HG02943 (cell line): ENCODE measurements around the gene BOLL.
"Not testable (repeated sequence)": the region's sequence is repeated elsewhere in the genome, so short reads cannot be mapped to it uniquely, and the experiment has no call there.

Experiments used
- ATAC-seq: cut with Tn5 transposase; IDR thresholded peaks from one replicate; pipeline ENCODE4 v1.9.1; 2021; ENCODE audit warnings: mild to moderate bottlenecking, low read depth, moderate library complexity; ENCODE audit not compliant: unreplicated experiment

The BOLL gene, protein sequence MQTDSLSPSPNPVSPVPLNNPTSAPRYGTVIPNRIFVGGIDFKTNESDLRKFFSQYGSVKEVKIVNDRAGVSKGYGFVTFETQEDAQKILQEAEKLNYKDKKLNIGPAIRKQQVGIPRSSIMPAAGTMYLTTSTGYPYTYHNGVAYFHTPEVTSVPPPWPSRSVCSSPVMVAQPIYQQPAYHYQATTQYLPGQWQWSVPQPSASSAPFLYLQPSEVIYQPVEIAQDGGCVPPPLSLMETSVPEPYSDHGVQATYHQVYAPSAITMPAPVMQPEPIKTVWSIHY

DNA sequence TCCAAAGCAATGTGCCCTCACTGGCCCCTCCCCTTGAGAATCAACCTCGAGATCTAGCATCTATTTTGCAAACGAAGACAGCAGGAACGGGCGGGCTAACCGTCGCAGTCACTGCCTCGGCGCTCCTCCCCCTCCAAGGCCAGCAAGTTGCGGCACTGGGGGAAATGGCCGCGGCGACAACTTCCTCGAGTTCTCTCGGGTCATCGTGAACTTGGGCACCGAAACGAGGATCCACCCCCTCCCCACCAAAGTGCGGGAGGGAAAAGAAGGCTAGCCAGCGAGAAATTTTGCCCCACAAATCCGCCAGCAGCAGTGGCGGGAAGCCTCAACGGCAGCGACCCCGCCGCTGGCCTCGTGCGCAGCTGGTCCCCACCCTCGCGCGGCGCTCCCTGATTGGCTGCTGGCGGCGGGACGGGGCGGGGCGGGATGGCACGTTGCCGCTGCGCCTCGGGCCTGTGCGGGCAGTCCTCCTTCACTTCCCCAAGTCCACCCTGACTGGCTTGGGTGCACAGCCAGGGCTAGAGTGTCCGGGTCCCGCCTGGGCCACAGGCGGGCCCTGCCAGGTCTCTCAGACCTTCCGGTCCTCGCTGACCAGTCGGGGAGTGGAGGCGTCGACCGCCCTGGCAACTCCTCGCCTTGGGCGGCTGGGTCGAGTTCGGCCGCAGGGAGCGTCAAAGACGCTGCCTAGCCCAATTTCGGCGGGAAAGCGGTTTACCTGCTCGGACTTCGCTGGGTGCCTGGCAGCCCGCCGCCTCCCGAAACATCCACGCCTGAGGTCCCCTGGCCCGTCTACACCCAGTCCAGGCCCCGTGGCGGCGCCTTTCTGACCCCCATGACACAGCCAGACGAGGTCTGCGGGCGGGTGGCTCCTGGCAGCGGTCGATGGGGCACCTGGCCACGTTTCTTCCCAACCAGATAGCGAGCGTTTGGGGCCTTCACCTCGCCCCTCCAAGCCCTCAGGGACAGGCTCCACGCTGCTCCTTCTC lies at the start of gene BOLL:
BOLL (minus strand) TSS at position 364 of the 986 bp plus-strand sequence. CDS start 3,469 bp downstream, outside the sequence.
- ATAC-seq: no peak

DNA sequence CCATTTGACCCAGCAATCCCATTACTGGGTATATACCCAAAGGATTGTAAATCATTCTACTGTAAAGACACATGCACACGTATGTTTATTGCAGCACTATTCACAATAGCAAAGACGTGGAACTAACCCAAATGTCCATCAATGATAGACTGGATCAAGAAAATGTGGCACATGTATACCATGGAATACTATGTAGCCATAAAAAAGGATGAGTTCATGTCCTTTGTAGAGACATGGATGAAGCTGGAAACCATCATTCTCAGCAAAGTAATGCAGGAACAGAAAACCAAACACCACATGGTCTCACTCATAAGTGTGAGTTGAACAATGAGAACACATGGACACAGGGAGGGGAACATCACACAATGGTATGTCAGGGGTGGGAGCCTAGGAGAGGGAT lies 49.7 kb upstream of the BOLL start:
- ATAC-seq: not testable (repeated sequence)

DNA sequence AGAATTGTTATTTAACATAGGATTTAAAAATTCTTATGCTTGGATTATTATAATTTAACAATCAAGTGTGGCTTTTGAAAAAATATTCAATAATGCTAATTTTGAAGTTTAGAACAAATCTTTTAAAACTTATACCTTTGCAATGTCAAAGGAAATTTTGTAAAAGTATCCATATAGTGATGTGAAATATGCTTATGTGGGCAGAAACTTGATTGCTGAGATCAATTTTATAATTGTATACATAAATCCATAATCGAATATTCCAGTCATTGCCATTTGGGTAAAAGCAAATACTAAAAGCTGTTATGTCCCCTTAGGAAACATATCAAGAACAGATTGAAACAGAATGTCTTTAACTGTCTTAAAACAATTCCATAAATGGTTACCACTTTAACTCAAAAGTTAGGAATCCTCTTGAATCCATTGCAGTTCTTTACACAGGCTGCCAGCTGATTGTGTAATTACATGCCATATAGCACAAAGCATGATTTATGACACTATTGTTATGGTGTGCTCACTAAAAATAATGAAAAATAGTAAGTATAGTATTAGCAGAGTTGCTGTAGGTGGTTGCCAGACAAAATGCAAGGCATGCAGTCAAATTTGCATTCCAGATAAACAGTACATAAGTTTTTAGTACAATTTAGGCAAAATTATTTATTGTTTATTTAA lies 43.5 kb upstream of the BOLL start:
- ATAC-seq: no peak

DNA sequence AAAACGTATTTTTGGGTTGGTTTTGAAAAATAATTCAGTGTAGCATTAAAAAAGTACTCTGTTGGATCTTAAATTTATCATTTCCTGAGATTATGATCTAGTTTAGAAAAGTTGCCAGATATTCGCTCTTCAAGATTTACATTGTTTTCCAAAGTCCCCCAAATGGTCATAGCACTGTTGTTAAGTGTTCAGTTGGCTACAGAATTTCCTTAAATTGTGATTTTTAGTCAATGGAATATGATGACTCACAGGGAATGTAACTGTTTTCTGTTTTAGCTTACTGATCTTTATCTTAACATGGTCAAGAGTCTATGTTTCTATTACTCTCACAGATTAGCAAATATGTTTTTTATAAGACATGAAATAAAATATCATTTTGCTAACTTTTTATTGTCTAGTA lies 42.5 kb upstream of the BOLL start:
- no peak for ATAC-seq

DNA sequence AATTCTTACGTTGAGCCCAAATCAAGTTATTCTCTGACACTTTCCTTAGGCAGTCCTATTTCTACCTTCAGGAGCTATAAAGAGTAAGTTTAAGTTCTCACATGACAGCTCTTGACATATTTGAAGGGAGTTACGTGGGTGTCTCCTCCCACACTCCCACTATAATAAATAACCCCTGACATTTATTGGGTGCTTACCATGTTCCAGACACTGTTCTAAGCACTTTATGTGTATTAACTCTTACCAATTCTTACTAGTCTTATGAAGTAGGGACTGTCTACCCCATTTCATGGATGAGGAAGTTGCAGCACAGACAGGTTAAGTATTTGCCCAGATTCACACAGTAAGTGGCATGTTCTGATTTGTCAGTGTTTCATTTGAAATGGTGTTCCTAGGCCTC lies 37.2 kb upstream of the BOLL start:
- no peak for ATAC-seq

DNA sequence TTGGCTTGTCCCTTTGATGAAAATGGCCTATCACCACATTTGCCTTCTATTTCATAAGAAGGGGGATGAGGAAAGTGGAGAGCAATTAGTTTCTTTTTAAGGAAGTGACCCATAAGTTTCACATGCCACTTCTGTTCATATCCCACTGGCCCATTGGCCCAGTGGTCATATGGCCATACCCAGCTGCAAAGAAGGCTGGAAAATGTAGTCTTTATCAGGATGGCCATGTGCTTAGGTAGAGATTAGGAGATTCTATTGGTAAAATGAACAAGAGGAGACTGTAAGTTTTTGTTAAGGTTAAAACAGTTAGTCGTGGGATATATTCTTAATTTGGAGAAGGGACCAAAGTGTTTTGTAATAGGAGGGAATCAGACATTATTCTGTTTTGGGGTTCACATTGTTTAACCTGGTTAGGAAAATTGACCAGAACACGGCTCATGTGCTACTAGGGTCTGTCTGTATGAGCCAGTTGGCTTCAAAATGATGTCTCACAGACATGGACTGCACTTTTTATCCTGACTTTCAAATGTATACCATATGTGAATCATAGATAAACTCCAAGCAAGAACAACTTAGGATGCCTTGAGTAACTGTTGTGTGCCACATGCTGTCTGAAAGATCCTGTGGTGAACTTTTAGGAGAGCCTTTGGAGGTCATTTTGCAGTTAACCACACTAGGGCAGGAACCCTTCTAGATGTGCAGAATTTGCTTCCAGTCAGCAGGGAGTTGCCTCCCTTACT lies 36.6 kb upstream of the BOLL start:
- ATAC-seq: no peak

DNA sequence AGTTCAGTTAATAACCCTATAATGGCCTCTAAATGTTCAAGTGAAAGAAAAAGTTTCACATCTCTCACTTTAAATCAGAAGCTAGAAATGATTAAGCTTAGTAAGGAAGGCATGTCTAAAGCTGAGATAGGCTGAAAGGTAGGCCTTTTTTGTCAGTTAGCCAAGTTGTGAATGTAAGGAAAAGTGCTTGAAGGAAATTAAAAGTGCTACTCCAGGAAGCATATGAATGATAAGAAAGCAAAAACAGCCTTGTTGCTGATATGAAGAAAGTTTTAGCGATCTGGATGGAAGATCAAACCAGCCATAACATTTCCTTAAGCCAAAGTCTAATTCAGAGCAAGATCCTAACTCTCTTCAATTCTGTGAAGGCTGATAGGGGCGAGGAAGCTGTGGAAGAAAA lies 29.4 kb upstream of the BOLL start:
- no peak for ATAC-seq

DNA sequence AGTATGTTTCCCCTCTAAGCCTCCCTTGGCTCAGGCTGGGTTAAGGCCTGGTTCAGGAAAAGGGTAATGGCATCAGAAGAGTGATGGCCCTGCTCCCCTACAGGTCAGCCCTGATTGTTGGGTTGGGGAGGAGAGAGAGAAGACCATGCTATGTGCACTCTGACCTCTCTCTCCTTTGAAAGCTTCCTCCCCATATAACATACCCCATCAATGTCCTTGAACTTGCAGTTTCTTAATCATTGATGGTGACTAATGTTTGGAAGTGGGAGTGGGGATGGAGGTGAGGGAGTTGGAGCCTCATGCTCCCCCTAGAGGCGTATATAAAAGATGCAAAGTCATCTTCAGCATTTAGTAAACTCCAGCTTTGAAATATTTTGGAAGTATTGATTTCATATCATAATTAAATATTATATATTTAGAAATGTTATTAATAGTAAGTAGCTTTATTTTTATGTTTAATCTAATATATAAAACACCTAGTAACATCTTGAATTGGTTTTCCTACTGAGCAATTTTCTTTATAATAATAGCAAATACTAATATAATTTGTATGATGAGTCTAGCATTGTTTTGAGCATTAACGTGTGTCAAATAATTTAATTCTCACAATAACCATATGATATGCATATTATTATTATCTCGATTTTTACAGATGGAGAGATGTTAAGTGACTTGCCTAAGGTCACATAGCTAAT lies 28.1 kb upstream of the BOLL start:
- no peak for ATAC-seq

DNA sequence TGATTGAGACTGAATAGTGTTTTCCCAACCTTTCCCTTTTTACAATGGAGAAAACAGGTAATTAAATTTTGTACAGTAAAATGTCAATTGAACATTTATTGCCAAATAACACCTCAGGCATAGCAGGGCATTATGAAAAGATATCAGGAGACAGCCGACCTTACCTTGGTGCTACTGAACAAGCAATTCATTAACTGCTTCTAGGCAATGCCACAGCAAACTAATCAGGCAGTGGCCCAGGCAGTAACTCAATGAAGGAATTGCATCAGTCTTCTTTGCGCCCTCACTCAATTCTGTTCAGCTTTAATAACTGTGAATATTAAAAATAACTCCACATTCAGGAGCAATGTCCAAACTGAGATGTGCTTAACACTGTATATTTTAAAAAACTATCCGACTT lies 25.4 kb upstream of the BOLL start:
- ATAC-seq: no peak

DNA sequence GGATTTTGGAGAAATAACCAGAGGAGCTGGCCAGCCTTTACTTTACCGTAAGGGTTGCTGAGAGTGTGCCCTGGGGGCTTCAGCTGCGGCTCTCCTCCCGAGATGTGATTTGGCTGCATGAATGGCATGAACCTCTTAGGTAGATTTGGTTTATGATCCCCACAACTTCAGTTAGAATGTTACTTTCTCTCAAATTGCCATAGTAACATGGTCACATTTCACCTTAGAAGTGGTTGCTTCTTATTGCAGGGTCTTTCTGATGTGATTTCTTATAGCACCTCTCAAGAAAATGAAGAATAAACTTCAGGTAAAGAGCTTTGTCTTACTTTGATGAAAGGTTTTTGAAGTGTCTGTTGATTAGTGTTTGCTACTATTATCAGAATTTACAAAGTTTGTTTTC lies 24.9 kb upstream of the BOLL start:
- no peak for ATAC-seq

DNA sequence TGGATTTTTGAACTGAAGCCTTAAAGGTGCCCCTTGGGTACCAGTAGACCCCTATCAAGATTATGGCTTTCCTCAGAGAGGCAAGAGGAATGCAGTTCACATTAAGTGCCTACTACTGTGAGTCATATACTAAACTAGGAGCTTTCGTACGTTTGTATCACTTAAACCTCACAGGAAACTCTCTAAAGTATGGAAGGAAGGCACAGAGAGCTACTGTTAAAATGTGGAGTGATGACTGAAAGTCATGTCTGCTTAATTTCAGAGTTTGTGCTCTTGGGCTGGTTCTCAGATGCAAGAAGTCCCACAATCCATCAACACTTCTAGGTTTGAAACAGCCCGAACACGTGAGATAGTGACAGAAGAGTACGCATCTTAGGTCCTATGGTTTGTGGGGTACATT lies 23.9 kb upstream of the BOLL start:
- no peak for ATAC-seq

DNA sequence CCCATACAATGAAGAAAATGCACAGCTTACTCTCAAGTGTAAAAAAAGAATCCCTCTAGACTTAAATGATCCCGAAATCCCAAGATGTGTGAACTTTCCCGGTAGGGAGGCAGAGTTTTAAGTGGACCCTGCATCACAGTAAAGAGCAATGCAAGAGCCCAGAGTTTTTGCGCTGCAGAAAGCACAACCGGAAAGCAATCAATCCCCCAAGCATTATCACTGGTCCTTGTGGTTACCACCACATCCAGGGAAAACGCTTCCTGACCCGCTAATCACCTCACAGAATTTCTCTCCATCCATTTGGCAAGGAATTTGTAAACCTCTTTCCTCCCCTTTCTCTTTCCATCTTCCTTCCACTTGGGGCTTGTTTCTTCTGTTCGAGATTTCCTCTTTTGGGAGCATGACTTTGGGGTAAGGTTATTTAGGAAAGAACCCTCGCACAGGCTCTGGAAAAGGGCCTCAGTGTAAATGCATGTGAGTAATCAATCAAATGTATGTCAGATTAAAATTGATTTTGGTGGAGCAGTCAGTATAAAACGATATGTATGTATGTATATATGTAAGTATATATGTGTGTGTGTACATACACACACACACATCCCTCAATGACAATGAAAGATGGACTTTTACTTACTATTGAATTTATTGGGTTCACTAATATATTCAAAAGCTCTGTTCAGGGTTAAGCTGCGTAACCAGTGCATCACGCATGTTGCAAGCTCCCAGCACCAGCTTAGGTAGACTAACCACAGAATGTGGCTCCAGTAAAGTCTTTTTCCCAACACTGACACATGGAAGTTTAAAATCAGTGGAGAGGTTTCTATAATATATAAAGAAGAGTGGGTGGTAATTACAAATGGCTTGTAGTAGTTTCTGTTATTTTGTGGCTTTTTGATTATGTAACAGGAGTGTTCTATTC lies 20.9 kb upstream of the BOLL start:
- ATAC-seq: no peak

DNA sequence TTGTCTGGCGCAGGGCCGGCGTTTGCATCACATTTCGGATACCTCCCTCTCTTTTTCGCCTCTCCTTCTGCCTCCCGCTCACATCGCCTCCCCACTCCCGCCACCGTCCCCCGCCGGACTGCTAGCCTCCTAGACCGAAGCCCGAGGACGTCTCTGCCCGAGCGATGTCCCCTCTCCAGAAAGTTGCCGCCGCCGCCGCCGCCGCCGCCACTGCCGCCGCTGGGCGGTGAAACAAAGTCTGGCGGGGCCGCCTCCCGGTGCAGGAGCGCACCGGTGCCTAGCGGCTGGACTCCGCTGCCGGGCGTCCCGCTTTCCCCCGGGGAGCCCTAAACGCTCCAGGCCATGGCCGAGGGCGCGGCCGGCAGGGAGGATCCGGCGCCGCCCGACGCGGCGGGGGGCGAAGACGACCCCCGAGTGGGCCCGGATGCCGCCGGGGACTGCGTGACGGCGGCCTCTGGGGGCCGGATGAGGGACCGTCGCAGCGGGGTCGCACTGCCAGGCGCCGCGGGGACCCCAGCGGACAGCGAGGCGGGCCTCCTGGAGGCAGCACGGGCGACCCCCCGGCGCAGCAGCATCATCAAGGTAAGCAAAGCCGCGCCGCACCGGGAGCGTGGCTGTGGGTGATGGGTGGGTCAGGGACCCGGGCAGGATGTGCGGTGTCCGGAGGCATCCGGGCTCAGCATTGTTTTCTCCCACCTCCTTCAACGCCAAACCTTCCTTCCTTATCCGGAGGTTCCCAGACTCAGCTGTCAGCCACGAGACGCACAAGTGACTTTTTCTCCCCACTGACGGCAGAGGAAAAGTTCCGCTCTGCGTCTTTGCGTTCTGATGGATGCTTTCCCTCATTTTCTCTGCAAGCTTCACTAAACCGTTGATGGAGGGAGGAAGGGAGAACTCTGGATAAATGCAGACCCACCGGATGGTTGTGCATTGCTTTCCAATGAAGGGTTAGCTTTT lies 19.9 kb upstream of the BOLL start:
- ATAC-seq: peak; percentile 33

DNA sequence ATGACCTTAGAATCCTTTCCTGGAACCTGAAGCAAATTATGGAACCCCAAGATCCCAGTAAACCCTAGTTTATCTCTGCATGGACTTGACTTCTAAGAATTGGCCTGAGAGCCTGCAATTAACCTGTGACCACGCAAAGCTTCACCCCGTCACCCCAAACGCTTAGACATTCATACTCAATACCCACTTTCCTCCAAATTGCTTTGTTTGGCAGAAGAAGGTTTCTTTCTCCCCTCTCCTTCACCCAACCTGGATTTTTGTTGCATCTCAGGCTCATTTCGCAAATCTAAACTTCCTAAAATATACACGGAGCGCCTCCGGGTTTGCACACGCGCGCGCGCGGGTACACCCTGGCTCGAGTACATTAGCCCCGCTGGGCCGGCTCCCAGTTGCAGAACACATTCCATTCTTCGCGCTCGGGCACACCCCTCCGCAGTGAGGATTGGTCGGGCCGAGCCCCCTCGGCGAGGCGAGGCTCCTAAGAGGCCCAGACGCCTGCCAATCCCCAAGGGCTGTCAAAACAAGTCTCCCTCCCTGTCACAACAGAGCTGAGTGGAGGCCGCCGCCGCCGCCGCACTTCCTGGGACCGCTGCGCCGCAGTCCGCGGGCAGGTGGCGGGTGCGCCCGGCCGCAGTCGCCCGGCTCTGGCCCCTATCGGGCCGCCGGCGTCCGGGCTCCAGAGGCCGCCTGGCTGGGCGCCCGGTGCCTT lies 19.1 kb upstream of the BOLL start, which contains the start of gene PLCL1:
PLCL1 (plus strand) TSS at position 545 of the 709 bp plus-strand sequence.
- ATAC-seq: peak; percentile 99

DNA sequence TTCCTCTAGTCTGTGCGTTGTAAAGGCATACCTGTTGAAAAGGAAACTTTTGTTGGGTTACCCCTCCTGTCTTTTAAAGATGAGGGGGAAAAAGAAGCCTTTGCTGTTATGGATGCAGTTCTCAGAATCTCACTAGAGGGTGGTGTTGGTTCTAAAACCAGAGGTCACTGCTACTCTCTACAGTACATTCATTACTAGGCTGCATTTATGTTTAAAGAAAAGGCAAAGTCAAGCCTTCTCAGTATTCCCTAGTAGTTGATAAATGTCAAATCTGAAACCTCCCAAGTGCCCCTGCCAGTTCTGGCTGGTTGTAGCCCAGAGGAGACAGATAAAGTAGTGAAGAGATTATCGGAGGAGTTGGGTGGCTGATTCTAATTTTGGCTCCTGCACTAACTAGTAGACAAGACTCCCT lies 17.9 kb upstream of the BOLL start:
- no peak for ATAC-seq

DNA sequence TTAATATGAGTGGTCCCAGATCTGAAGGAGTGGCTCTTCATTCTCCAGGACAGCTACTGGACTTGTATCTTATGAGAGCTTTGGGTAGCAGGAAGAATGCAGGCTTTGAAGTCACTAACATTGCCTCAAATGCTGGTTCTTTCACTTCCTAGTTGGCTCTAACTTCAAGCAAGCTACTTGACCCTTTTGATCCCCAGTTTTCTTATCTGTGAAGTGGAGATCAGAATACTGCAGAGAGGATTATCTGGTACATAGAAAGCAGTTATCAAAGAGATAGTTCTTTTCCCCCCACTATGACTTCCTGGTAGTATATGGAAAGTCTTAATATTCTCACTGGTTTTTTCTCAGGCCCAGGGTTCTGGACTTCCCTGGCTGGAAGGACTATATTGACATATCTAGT lies 15.9 kb upstream of the BOLL start:
- no peak for ATAC-seq

DNA sequence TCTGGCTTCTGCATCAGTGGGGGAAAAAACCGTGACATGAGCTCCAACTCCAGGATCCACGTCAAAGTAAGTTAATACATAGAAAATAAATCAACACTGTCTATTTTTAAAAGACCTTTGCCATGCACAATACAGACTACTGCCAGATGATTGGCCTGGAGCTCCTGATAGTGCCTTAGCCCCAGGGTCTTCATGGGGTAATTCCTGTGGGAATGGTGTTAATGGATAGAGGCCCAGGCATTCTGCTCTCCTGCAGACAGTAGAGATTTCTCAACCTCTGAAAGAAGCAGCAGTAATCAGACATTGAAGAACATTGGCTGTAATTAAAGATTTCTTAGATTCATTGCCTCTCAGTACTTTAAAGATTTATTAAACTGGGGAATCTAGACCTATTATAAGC lies 15.0 kb upstream of the BOLL start:
- no peak for ATAC-seq
